Measurements from ENCODE around the gene BCAR3.

The BCAR3 gene

GRCh38 chr1:93578433-93578830, 103.2 kb downstream of the BCAR3 start:
- no peaks in the 10 kb centered on the region for H3K27me3 Mint-ChIP-seq (ENCODE audit: low read depth)
- no peak overlapping the region for H3K27ac Mint-ChIP-seq
- H3K9me3 Mint-ChIP-seq, result no peaks in the 10 kb centered on the region
- no peaks in the 10 kb centered on the region for H3K4me1 Mint-ChIP-seq (ENCODE audit: low read depth)
- H3K4me3 Mint-ChIP-seq, result no peak overlapping the region
- H3K36me3 Mint-ChIP-seq (ENCODE audit: low read depth), result no peaks in the 10 kb centered on the region

GRCh38 chr1:93577536-93578432, 103.9 kb downstream of the BCAR3 start:
- Mint-ChIP-seq H3K36me3 (ENCODE audit: low read depth) (no peaks in the 10 kb centered on the region), H3K4me1 (ENCODE audit: low read depth) (no peaks in the 10 kb centered on the region), H3K4me3 (no peak overlapping the region), H3K27ac (no peak overlapping the region), H3K27me3 (ENCODE audit: low read depth) (no peaks in the 10 kb centered on the region), H3K9me3 (no peaks in the 10 kb centered on the region)

DNA sequence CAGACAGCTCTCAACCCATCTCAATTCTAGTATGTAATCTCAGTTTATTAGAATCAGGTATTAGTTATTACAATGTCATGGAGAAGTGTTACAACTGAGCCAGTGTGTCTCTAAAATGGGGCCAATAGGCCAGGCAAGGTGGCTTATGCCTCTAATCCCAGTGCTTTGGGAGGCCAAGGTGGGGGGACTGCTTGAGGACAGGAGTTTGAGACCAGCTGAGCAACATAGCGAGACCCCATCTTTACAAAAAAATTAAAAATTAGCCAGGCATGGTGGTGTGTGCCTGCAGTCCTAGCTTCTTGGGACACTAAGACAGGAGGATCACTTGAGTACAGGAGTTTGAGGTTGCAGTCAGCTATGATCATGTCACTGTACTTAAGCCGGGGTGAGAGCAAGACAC, 104.9 kb downstream of the BCAR3 start:
- H3K4me3 Mint-ChIP-seq, result no peak overlapping the region
- H3K27ac Mint-ChIP-seq, result no peak overlapping the region
- no peaks in the 10 kb centered on the region for H3K36me3 Mint-ChIP-seq (ENCODE audit: low read depth)
- no peaks in the 10 kb centered on the region for H3K4me1 Mint-ChIP-seq (ENCODE audit: low read depth)
- no peaks in the 10 kb centered on the region for H3K27me3 Mint-ChIP-seq (ENCODE audit: low read depth)
- no peaks in the 10 kb centered on the region for H3K9me3 Mint-ChIP-seq

- H3K4me3 Mint-ChIP-seq, result no peak overlapping the region
- no peaks in the 10 kb centered on the region for H3K27me3 Mint-ChIP-seq (ENCODE audit: low read depth)
- no peaks in the 10 kb centered on the region for H3K9me3 Mint-ChIP-seq
- H3K27ac Mint-ChIP-seq, result no peak overlapping the region
- H3K36me3 Mint-ChIP-seq (ENCODE audit: low read depth), result no peaks in the 10 kb centered on the region
- H3K4me1 Mint-ChIP-seq (ENCODE audit: low read depth), result no peaks in the 10 kb centered on the region
Measured at GRCh38 chr1:93576346-93576745, 105.3 kb downstream of the BCAR3 start.

- H3K36me3 Mint-ChIP-seq (ENCODE audit: low read depth), result no peaks in the 10 kb centered on the region
- no peak overlapping the region for H3K4me3 Mint-ChIP-seq
- no peak overlapping the region for H3K27ac Mint-ChIP-seq
- no peaks in the 10 kb centered on the region for H3K27me3 Mint-ChIP-seq (ENCODE audit: low read depth)
- no peaks in the 10 kb centered on the region for H3K9me3 Mint-ChIP-seq
- no peaks in the 10 kb centered on the region for H3K4me1 Mint-ChIP-seq (ENCODE audit: low read depth)
Measured at GRCh38 chr1:93575621-93576284, 105.9 kb downstream of the BCAR3 start.

GRCh38 chr1:93574991-93575390, 106.6 kb downstream of the BCAR3 start:
- no peak overlapping the region for H3K4me3 Mint-ChIP-seq
- H3K36me3 Mint-ChIP-seq (ENCODE audit: low read depth), result no peaks in the 10 kb centered on the region
- no peaks in the 10 kb centered on the region for H3K4me1 Mint-ChIP-seq (ENCODE audit: low read depth)
- H3K27ac Mint-ChIP-seq, result no peak overlapping the region
- no peaks in the 10 kb centered on the region for H3K9me3 Mint-ChIP-seq
- H3K27me3 Mint-ChIP-seq (ENCODE audit: low read depth), result no peaks in the 10 kb centered on the region

DNA sequence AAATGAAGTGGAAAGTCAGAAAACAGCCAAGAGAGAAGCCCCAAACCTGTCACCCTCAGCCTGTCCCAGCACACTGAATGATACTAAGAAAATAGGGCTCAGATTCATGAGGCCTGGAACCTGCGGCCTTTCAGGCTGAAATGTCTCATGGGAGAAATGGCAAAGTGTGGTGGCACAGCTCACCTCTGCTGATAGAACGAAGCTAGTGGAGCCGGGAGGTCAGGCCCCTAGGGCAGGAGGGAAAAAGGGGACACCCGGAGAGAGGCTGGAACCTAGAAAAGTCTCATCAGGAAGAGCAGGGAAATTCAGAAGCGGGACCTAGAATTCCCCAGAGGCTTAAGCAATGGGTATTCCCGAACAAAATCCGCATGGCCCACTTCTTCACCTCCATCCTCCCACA, 107.1 kb downstream of the BCAR3 start:
- Mint-ChIP-seq H3K27ac (no peak overlapping the region), H3K9me3 (no peaks in the 10 kb centered on the region), H3K4me1 (ENCODE audit: low read depth) (no peaks in the 10 kb centered on the region), H3K27me3 (ENCODE audit: low read depth) (no peaks in the 10 kb centered on the region), H3K36me3 (ENCODE audit: low read depth) (no peaks in the 10 kb centered on the region), H3K4me3 (no peak overlapping the region)

GRCh38 chr1:93573940-93574469, 107.6 kb downstream of the BCAR3 start:
- H3K4me1 Mint-ChIP-seq (ENCODE audit: low read depth), result no peaks in the 10 kb centered on the region
- H3K9me3 Mint-ChIP-seq, result no peaks in the 10 kb centered on the region
- H3K27ac Mint-ChIP-seq, result no peak overlapping the region
- no peaks in the 10 kb centered on the region for H3K27me3 Mint-ChIP-seq (ENCODE audit: low read depth)
- H3K4me3 Mint-ChIP-seq, result no peak overlapping the region
- no peaks in the 10 kb centered on the region for H3K36me3 Mint-ChIP-seq (ENCODE audit: low read depth)

DNA sequence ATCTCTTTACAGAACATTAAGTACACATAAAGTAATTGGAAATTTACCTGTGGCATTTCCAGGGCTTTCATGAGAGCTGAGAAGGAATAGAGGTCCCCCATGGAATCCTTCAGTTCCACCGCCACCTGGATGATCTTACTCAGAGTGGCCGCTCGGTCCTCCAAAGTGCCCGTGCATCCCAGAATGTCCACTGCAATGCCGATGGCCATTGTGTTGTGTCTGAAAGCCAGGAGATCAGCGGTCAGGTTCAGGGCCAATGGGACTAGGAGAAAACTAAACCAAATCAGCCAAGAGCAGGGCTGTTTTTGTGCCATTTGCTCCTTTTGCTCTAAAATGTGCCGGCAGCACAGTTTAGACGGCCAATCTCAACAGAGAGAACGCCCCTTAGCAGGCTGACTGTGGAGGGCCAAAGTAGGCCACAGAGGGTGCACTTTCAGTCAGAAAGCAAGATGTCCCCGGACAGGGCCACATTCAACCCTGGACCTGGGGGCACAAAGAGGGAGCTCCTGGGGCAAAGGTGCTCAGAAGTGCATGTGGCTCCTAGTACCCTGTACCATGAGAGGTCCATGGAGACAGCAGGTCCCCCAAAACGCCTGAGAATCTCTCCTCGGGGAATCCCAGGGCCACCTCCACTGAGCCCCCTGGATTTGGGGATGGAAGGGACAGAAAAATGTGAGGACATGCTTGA, 109.9 kb downstream of the BCAR3 start:
- Mint-ChIP-seq H3K4me3 (no peak overlapping the region), H3K27ac (no peak overlapping the region), H3K36me3 (ENCODE audit: low read depth) (no peaks in the 10 kb centered on the region), H3K4me1 (ENCODE audit: low read depth) (no peaks in the 10 kb centered on the region), H3K27me3 (ENCODE audit: low read depth) (no peaks in the 10 kb centered on the region), H3K9me3 (no peaks in the 10 kb centered on the region)

DNA sequence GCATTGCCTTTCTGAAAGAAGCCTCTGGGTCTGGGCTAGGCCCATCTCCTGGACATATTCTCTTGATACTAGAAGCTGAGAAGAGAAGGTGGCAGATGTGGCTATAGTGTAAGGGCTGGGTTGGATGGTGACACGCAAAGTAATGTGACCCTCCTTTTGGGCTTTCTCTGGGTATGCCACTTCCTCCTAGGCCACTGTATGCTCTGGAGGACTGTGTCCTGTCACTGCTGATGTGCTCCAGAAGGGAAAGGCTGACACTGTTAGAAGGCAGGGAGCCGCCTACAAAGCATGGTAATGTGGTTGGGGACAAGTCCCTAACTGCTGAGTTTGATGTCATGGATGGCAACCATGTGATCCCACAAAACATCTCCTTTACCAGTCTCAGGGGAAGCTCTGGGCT, 112.1 kb downstream of the BCAR3 start:
- Mint-ChIP-seq H3K27me3 (ENCODE audit: low read depth) (no peaks in the 10 kb centered on the region), H3K4me1 (ENCODE audit: low read depth) (no peaks in the 10 kb centered on the region), H3K36me3 (ENCODE audit: low read depth) (no peaks in the 10 kb centered on the region), H3K27ac (no peak overlapping the region), H3K4me3 (no peak overlapping the region), H3K9me3 (no peaks in the 10 kb centered on the region)

- Mint-ChIP-seq H3K27me3 (ENCODE audit: low read depth) (no peaks in the 10 kb centered on the region), H3K4me3 (no peak overlapping the region), H3K36me3 (ENCODE audit: low read depth) (no peaks in the 10 kb centered on the region), H3K4me1 (ENCODE audit: low read depth) (no peaks in the 10 kb centered on the region), H3K9me3 (no peaks in the 10 kb centered on the region), H3K27ac (no peak overlapping the region)
Measured at GRCh38 chr1:93567255-93567918, 114.2 kb downstream of the BCAR3 start.

GRCh38 chr1:93566227-93566626, 115.4 kb downstream of the BCAR3 start:
- Mint-ChIP-seq H3K4me3 (no peak overlapping the region), H3K4me1 (ENCODE audit: low read depth) (no peaks in the 10 kb centered on the region), H3K27ac (no peak overlapping the region), H3K27me3 (ENCODE audit: low read depth) (no peaks in the 10 kb centered on the region), H3K36me3 (ENCODE audit: low read depth) (no peaks in the 10 kb centered on the region), H3K9me3 (no peaks in the 10 kb centered on the region)

GRCh38 chr1:93565496-93566206, 116.0 kb downstream of the BCAR3 start:
- Mint-ChIP-seq H3K4me3 (no peak overlapping the region), H3K27me3 (ENCODE audit: low read depth) (no peaks in the 10 kb centered on the region), H3K9me3 (no peaks in the 10 kb centered on the region), H3K4me1 (ENCODE audit: low read depth) (no peaks in the 10 kb centered on the region), H3K36me3 (ENCODE audit: low read depth) (no peaks in the 10 kb centered on the region), H3K27ac (no peak overlapping the region)

DNA sequence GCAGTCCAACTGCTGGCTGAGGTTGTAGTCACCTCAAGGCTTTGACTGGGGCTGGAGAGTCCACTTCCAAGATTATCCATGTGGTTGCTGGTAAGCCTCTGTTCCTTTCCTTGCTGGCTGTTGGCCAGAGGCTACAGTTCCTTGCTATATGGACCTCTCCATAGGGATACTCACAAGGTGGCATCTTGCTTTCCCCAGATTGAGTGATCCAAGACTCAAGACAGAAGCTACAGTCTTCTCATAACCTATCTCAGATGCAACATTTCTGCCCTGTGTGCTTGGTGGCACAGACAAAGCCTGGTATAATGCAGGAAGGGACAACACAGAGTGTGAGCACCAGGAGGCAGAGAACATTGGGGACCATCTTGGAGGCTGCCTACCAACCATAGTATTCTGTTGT, 121.9 kb downstream of the BCAR3 start:
- Mint-ChIP-seq H3K9me3 (no peaks in the 10 kb centered on the region), H3K36me3 (ENCODE audit: low read depth) (no peaks in the 10 kb centered on the region), H3K4me3 (no peak overlapping the region), H3K27me3 (ENCODE audit: low read depth) (peaks cover 6% of the 10 kb centered on the region), H3K4me1 (ENCODE audit: low read depth) (peaks cover 3% of the 10 kb centered on the region), H3K27ac (no peak overlapping the region)

Measured in T-helper 1 cell treated with Interleukin-12 subunit alpha and Interleukin-12 subunit beta and Interleukin-4 antibody, amounts not matched to agents 30 μg/mL and 1 μg/mL, for 36 hours (primary cell).